HG02588 (cell line): Measurements from ENCODE around the gene SUCLG1.
"Not testable (repeated sequence)": the region's sequence is repeated elsewhere in the genome, so short reads cannot be mapped to it uniquely, and the experiment has no call there.

Experiments used
- ATAC-seq: cut with Tn5 transposase; IDR thresholded peaks from one replicate; pipeline ENCODE4 v1.9.1; 2021; ENCODE audit warnings: mild to moderate bottlenecking, moderate library complexity; ENCODE audit not compliant: unreplicated experiment

The SUCLG1 gene

DNA sequence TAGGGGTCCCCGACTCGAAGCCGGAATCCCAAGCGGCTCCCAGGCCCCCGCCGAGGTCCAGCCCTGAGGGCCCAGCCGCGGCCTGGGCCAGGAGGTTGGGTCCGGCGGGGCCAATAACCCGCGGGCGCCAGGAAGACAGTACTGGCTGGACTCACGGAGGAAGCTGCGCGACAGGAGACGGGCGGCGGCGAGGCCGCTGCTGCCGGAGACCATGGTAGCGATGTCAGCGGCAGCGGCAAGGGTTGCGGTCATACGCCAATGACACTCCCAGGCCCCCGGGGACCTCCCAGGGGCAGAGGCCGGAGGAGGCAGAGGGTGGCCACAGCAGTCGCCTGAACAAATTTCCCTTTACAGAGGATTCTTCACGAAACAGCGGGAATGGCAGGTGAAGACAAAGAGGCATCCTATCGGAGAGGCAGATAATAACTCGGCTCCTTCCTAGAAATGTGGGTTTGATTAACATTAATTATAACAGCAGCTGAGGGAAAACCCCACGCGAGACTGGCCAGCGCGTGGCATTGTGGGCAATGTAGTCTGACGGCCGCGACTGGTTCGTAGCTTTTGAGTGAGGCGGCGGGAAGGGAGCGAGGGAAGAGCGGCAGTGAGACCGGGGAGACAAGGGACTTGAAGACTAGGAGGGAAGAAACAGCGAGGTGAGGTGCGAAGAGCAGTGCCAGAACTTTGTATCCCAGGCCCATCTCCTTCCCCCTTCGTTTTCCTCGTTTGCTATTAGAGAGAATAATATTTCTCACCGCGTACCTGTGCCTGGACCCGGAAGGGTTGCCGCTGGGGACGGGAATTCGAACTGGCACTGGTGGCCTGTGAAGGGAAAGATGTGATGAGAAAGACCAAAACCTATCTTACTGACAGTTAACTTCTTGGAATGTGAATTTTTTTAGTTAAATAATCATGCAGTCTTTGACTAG lies at the start of gene SUCLG1:
Gene SUCLG1, minus strand, starts transcription at position 263 of the 926 bp plus-strand sequence. Its CDS starts 11 bp downstream, at position 252.
- ATAC-seq = peak; percentile 95

DNA sequence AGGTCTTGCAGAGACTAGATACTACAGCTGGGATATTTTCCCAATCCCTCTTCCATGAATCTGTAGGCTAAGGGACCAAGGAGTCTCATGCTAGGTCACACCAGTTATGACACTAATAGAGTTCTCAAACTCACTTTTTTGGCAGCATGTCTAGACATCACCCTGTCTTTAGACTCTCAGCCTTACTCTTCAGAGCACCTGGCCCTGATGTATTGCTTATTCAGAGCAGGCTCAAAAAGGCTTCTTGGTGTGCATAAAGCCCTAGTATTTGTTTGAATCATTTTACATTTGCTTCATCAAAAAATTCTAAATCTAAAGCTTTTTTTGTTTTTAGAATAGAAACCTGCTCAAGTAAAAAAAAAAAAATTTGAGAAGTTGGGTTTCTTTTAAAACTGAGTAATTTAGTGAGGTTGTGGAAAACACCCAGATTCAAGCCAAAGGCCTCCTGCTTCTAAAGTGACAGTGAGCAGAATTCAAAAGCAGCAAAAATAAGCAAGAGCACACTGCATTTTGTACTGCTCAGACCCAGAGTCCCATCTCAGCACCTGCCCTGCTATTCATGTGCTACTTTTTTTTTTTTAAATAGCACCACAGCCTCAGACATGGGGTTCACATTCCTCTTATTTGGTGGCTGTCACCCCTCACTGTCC lies 39.2 kb upstream of the SUCLG1 start:
- ATAC-seq = no peak

DNA sequence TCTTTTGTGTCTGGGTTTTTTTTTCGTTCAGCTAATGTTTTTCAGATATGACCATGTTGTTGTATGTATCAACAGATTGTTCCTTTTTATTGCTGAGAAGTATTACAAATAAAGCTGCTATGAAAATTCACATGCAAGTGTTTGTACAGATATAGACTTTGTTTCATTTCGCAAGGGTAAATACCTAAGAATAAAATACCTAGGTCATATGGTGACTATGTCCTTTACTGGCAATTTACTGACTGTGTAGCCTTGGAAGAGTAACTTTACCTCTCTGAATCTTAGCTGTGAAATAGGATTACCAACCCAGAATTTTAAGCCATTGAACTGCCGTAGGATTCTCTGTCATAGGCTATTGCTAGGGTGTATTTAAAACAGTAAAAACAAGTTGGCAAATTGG lies 38.2 kb upstream of the SUCLG1 start:
- no peak for ATAC-seq

DNA sequence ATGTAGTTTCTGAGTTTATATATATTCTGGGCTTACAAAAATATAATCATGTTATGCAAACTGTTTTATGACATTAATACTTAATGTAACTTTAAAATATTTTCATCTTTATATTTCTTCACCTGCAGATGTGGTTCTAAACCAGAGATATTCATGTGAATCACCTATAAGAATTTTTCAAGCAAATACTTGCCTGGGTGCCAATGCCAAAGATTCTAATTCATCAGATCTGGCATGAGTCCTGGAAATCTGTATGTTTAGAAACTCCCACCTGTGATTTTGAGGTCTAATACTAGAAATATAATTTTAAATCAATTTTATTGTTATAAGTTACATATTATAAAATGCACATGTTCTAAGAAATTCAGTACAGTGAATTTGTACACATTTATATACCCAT lies 37.3 kb upstream of the SUCLG1 start:
- no peak for ATAC-seq

DNA sequence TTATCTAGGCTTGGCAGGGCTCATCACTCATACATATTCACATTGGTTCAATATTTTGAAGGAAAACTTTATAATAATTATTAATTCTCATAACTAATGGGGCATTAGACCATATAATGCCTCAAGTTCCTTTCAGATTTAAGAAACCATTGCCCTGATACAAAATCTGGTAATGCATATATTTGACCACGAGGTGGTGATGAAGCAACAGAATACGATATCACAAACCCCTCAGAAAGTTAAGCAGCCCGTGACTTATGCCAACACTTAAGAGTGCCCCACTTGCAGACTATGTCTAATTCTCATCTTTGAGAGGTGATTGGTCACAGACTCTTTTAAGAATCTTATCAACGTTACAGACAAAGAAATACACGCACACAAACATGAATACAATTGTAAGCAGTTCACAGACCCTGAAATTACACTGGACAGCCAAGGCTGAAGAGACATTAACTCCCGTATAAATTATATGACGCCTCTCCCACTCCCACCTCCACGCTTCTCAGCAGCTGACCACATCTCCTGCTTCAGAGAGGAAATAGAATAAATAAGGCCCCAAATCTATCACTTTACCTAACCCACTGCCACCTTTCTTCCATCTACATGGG lies 36.6 kb upstream of the SUCLG1 start:
- peak; percentile 80 for ATAC-seq

DNA sequence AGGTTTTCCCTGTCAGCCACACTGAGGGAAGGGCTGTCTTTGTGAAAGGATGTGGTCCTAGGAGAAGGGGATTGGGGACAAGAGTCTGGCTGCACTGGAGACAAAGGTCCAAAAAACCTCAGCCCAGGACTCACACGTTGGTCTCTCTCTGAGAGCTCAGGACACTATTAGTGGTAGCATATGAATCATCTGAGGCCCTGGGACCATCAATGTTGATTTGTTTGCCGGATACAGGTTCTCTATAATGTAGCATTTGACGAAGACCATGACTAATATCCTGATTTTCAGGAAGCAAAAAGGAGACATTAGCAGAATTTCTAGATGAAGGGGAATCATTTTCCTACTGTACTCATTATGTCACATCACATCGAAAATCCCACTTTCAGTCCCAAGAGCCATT lies 35.0 kb upstream of the SUCLG1 start:
- ATAC-seq = no peak

DNA sequence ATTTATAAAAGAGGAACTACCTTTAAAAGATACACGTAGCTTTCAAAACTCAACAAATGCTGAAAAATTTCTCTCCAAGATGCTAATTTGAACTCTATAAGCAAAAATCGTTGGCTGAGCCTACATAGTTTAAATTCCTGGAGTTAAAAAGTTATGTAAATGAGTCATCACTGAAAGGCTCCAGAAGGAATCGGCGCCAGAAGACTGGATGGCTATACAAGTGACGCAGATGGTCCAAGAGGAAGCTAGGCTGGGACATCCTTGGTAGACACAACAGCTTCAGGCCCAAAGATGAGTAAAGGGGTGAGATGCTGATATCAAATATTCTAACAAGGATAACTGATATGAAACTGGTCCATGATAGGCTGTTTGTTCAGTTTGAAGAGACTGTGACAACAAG lies 34.4 kb upstream of the SUCLG1 start:
- ATAC-seq = no peak

DNA sequence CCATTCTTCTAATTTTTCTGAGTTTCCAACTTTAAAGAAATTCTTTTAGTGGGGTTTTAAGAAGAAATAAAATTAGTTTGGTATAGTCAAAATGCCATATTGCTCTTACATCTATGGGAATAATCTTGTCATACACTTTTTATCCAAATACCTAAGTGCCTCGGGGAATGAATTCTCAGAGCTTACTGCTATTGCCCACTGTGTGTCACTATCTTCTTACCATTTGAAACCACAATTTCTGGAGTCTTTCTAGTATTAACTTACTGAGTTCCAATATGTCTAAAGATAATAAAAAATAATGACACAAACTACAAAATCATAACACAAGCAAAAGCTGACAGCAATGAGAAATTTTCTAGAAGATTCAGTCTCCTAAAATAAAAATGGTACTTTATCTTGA lies 33.5 kb upstream of the SUCLG1 start:
- ATAC-seq = no peak

DNA sequence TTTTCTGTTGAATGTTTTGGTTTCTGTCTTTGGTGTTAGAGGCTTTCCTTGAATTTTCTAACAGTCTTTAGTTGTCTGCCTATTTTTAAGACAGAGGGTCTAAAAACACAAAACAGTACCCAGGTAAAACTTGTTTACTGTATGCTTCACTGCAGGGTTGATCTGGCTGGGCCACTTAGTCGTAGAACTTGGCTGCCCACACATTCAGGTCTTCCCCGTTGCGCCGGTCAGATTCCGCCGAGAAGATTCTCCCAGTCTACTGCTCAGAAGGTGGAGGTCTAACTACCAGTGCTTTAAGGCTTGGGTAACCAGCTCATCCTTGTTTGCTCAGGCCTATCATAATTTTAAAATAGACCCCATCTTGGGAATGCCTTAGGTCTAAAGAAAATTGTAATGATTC lies 32.7 kb upstream of the SUCLG1 start:
- ATAC-seq = no peak

DNA sequence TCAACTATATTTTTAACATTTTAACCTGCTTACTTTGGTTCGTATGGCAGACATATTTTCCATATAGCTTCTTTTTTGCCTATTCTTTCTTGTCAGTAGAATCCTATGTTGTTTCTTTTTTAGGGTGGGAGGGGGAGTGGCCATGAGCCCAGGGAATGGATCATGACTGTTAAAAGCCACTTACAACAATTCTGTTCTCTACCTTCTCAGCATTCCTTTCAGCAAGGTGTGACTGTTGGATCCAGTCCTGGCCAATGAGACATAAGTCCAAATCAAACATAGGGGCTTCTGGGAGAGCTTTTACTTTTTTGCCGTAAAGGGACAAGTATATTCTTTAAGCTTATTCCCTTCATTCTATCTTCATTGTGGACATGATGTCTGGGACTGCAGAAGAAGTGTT lies 32.2 kb upstream of the SUCLG1 start:
- ATAC-seq = no peak

DNA sequence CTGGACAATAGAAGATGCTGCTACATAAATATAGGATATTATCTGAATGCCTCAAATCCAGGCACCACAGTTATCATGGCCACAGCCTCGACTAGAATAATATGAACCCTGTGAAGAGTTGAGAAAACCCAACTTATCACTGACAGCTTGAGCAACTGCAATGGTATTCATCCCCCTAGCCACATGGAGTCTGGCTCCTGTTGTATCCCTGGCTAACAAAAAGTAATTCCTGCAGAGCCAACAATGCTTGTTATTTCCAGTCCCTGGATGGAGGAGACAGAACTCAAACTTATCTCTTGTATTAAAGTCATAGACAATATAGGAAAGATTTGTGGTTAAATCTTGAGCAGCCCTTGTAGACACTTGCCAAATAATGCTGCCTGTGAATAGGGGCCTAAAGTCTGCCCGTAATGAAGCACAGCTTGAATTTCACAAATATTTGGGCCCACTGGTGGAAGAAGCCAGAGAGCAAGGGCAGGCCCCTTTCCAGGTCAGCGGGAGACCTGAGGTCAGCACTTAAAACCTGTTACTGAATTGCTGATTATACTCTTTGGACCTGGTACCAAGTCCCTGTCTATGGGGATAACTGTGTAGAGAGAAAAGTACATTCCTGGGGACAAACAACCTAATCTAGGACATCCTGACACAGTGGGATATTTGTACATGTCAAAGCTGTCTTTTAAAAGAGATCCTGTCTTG lies 28.4 kb upstream of the SUCLG1 start:
- ATAC-seq = no peak

DNA sequence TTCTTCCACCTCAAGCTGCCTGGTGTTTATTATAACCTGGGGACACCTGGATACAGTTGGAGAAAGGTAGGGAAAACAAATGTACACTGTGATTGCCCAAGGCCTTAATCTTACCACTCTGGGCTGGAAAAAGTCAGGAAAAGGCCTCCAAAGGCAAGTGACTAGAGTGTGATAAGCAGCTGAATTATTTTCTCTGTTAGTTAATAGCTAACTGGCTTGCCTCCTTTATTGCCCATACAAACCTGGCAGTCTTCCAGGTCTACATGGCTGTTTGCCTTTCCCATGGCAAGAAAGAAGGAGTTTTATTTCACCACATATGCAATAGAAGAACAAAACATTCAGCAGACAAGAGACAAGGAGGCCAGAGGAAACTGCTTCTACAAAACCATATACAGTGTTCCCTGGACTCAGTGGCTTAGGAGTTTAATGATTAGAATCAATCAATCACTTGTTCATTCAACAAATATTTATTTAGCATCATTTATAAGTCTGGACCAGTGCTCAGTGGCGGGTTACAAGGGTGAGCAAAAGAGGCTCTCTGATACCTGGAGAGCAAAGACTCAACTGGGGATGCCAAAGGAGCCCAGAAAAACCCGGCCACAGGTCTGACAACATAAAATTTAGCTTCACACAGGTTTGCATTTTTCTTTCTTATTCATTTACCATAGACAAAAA lies 27.5 kb upstream of the SUCLG1 start:
- ATAC-seq = no peak

DNA sequence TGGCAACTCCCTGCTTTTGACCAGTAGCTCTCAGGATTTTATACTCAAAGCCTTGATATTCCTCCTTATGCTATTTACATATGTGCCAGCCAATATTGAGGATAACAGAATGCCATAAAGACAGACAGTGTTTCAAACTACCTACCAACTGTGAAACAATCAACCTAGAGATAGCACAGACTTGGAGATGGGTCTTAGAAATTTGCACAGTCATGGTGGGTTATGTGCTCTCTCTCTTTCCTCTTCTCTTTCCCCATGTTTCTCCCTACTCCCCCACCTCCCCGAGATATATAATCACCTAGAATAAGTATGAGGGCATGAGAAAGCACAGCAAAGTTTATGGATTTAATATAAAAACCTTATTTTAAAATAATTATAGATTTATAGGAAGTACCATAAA lies 24.2 kb upstream of the SUCLG1 start:
- no peak for ATAC-seq

DNA sequence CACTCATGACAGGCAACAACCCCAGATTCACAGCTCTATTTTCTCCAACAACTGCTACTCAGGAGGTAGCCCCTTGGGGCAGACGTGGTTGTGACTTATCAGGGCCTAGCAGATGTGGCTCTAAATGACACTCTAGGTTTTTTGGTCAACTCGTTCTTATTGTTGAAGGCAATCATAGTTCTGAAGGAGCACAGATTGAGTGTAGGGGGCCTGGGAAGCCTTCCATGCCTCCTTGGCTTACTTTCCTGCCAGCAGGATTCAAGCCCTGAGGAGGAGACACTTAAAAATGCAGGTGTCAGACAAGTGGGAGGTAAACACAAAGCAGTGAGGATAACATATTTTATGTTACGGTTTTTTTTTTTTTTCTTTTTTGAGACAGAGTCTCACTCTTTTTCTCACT lies 23.5 kb upstream of the SUCLG1 start:
- no peak for ATAC-seq

DNA sequence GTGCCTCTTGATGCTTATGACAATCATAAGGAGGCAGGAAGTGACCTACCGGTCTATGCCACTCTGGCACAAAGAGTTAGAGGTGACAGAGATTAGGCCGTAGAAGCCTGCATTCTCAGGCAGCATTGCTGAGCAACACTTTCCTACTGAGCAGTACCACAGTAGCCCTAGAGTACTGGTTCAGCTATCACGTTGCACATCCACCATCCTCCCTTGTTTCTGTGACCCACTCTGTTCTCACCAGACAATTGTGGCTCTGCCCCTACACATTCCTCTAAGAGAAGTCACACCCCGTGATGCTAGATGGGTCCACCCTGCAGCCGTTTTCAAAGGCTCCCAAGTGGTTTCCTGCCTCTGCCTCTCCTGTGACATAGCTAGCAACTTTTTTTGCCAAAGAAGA lies 22.6 kb upstream of the SUCLG1 start:
- no peak for ATAC-seq

DNA sequence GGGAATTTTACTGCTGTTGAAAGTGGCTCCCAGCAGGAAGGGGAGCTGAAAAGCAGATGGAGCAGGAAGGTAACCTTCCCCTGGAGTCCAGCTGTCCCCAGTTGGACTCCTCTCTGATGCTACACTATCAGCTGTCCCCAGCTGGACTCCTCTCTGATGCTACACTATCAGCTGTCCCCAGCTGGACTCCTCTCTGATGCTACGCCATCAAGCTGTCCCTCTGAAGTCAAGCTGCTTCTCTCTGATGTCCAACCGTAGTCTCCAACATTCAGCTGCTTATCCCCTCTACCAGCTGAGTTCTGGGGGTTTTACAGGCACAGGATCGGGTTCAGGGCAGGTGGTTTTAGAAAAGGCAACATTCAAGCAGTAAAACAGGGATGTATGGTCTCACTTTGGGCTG lies 19.8 kb upstream of the SUCLG1 start:
- no peak for ATAC-seq

DNA sequence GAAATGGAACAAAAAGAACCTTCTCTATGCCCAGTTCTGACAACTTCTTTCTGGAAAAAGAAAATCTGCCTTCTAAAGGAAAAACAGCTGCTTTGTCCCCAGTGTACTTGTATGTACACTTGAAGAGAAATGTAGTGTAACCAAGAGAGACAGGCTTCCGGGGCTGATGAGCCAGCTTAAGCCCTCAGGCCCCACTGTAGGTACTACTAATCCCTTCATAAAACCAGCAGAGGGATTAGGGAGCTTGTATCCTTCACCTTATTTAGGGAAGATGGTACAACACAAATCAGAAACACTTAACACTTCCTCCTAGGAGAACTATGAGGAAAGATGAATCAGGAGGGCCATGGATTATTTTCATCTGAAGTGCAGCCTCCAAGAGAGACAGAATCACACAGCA lies 18.8 kb upstream of the SUCLG1 start:
- ATAC-seq = no peak

DNA sequence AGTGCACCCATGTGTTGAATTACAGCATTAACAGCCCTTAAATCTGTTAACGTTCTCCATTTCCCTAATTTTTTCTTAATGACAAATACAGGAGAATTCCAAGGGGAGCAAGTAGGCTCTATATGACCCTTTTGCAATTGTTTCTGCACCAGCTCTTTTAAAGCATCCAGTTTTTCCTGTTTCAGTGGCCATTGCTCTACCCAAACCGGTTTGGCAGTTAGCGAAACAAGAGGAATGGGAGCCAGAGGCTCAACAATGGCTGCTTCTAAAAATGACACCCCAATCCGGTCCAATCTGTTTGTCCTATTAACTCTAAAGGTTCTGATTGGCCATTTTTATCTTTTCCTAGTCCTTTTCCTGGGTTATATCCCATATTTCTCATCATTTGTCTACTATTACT lies 15.1 kb upstream of the SUCLG1 start:
- ATAC-seq = no peak

DNA sequence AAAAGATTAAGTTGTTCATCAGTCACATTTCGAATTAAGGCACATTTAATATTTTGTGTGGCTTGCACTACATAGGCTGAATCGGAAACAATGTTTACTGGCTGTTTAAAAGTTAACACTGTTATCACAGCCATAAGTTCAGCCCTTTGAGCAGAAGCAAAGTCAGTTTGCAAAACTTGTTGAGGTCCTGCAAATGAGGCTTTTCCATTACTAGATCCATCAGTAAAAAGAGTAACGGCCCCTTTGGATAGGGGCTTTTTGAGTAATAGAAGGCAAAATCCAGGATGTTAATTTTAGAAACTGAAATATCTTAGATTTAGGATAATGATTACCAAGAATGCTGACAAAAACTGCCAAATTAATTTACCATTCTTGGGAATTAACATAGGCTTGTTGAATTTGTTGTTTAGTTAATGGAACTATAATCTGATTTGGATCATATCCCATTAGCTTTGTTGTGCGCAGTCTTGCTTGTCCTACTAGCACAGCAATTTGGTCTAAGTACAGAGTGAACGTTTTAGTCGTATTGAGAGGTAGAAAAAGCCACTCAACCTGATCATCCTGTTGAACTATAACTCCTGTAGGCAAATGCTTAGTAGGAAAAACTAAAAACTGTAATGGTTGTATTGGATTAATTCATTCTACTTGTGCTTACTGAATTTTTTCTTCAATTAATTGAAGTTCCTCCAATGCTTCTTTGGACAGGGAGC lies 13.9 kb upstream of the SUCLG1 start:
- no peak for ATAC-seq

DNA sequence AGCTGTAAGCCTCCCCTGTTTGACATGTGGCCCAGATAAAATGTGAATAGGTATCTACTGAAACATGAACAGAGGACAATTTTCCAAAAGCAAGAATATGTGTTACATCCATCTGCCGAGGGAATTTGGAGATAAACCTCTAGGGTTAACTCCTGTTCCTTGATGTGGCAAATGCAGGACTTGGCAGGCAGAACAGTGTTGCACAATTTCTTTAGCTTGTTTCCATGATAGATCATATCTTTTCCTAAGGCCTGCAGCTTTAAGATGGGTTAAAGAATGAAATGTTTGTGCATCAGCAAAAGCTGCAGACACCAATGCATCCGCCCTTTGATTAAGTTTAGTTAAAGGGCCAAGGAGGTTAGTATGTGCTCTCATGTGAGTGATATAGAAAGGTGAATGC lies 13.3 kb upstream of the SUCLG1 start:
- not testable (repeated sequence) for ATAC-seq
